ENCODE data around the gene MED28. TPM values are rescaled to one million over a fixed set of nuclear protein-coding genes. Genes with fewer than 3 reads are reported as not detected.

The MED28 gene
- total RNA-seq, 1 donor from 2014 or later = 60.9 TPM

DNA sequence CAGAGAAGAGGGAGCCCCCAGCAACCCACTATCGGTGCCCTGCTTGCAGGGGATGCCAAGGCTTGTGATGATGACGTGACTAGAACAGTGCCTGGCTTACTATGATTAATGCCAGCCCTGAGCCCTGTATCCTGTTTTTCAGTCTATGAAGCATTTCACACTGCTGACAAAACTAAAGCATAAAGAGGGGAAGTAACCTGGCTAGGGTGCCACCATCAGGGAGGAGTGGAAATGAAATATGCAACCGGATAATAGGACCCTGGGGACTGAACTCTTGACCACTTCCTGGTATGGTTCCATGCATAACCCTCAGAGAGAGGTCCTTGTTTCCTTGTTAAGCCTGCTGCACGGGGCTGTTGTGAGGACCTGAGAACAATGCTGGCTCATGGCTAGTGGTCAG, 50.3 kb downstream of the MED28 start:
- Mint-ChIP-seq H3K4me1 (ENCODE audit: low read depth, unreplicated experiment) (no peaks in the 10 kb centered on the region), H3K9me3 (ENCODE audit: unreplicated experiment) (no peaks in the 10 kb centered on the region), H3K27ac (ENCODE audit: unreplicated experiment) (no peak overlapping the region), H3K27me3 (ENCODE audit: unreplicated experiment) (peaks cover 5% of the 10 kb centered on the region), H3K4me3 (ENCODE audit: unreplicated experiment) (no peak overlapping the region), H3K36me3 (ENCODE audit: unreplicated experiment) (no peaks in the 10 kb centered on the region)
- DNase-seq = no peak
- TF ChIP-seq, protein P1, sequence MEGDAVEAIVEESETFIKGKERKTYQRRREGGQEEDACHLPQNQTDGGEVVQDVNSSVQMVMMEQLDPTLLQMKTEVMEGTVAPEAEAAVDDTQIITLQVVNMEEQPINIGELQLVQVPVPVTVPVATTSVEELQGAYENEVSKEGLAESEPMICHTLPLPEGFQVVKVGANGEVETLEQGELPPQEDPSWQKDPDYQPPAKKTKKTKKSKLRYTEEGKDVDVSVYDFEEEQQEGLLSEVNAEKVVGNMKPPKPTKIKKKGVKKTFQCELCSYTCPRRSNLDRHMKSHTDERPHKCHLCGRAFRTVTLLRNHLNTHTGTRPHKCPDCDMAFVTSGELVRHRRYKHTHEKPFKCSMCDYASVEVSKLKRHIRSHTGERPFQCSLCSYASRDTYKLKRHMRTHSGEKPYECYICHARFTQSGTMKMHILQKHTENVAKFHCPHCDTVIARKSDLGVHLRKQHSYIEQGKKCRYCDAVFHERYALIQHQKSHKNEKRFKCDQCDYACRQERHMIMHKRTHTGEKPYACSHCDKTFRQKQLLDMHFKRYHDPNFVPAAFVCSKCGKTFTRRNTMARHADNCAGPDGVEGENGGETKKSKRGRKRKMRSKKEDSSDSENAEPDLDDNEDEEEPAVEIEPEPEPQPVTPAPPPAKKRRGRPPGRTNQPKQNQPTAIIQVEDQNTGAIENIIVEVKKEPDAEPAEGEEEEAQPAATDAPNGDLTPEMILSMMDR (IDR thresholded peaks at IDR 0.05; ENCODE audit: partially characterized antibody, unreplicated experiment) = no peak

DNA sequence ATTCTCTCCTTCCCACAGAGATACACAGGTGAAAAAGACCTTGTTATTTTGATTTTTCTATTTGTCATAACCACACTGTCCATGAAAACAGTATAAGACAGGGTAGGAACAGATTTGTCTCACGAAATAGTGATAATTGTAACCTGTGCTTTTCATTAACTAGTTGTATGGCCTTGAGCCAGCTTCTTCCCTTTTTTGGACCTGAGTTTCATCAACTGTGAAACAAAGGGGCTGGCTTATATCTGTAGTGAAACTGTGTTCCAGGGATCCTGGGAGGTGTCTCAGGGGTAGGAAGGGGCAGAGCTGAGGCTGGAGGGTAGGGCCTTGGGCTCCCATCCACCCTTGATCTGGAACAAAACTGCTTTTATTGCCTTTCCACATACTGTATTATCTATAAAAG, 50.9 kb downstream of the MED28 start:
- no peaks in the 10 kb centered on the region for H3K36me3 Mint-ChIP-seq (ENCODE audit: unreplicated experiment)
- H3K27ac Mint-ChIP-seq (ENCODE audit: unreplicated experiment) = no peak overlapping the region
- no peak overlapping the region for H3K4me3 Mint-ChIP-seq (ENCODE audit: unreplicated experiment)
- DNase-seq = no peak
- H3K9me3 Mint-ChIP-seq (ENCODE audit: unreplicated experiment) = no peaks in the 10 kb centered on the region
- no peaks in the 10 kb centered on the region for H3K4me1 Mint-ChIP-seq (ENCODE audit: low read depth, unreplicated experiment)
- peaks cover 5% of the 10 kb centered on the region for H3K27me3 Mint-ChIP-seq (ENCODE audit: unreplicated experiment)
- TF ChIP-seq, protein P1 (IDR thresholded peaks at IDR 0.05; ENCODE audit: partially characterized antibody, unreplicated experiment) = no peak

DNA sequence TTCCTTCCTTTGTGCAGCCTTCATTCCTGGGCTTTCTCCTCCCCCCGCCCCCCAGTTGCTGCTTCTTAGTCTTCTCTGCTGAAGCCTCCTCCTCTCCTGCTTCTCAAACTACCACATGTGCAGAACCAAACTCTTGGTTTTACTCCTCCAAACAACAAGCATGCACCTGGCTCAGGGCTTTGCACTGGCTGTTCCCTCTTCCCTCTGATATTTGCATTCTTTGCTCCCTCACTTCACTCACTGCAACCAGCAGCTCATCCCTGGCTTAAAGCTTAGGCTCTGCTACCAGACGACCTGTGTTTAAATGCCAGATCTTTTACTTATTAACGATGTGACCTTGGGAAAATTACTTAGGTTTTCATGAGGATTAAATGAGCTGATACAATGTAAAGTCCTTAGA, 51.4 kb downstream of the MED28 start:
- DNase-seq = no peak
- Mint-ChIP-seq H3K36me3 (ENCODE audit: unreplicated experiment) (no peaks in the 10 kb centered on the region), H3K27ac (ENCODE audit: unreplicated experiment) (no peak overlapping the region), H3K4me1 (ENCODE audit: low read depth, unreplicated experiment) (no peaks in the 10 kb centered on the region), H3K27me3 (ENCODE audit: unreplicated experiment) (peaks cover 5% of the 10 kb centered on the region), H3K4me3 (ENCODE audit: unreplicated experiment) (no peak overlapping the region), H3K9me3 (ENCODE audit: unreplicated experiment) (no peaks in the 10 kb centered on the region)
- TF ChIP-seq, protein P1 (IDR thresholded peaks at IDR 0.05; ENCODE audit: partially characterized antibody, unreplicated experiment) = no peak

DNA sequence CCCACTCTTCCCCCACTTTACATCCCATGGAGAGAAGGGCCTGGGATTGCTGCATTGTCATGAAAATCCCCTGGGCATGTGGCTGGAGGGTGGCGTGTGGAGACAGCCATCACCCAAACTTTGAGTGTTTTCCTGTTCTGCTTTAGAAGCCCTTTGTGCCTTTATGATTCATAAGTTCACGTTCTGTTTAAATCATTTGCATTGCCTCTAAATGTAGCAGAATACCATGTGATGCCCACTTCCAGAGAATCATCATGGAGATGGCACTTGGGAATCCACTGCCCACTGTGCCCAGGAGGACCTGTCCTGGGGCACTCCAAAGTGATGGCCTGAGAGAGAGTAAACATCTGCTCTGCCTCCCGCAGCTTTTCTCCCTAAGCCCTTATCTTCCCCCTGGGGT, 52.8 kb downstream of the MED28 start:
- no peak for DNase-seq
- peaks cover 5% of the 10 kb centered on the region for H3K27me3 Mint-ChIP-seq (ENCODE audit: unreplicated experiment)
- no peak overlapping the region for H3K27ac Mint-ChIP-seq (ENCODE audit: unreplicated experiment)
- H3K36me3 Mint-ChIP-seq (ENCODE audit: unreplicated experiment) = peaks cover 5% of the 10 kb centered on the region
- TF ChIP-seq, protein P1 (IDR thresholded peaks at IDR 0.05; ENCODE audit: partially characterized antibody, unreplicated experiment) = no peak
- H3K4me1 Mint-ChIP-seq (ENCODE audit: low read depth, unreplicated experiment) = no peaks in the 10 kb centered on the region
- no peaks in the 10 kb centered on the region for H3K9me3 Mint-ChIP-seq (ENCODE audit: unreplicated experiment)
- H3K4me3 Mint-ChIP-seq (ENCODE audit: unreplicated experiment) = no peak overlapping the region

DNA sequence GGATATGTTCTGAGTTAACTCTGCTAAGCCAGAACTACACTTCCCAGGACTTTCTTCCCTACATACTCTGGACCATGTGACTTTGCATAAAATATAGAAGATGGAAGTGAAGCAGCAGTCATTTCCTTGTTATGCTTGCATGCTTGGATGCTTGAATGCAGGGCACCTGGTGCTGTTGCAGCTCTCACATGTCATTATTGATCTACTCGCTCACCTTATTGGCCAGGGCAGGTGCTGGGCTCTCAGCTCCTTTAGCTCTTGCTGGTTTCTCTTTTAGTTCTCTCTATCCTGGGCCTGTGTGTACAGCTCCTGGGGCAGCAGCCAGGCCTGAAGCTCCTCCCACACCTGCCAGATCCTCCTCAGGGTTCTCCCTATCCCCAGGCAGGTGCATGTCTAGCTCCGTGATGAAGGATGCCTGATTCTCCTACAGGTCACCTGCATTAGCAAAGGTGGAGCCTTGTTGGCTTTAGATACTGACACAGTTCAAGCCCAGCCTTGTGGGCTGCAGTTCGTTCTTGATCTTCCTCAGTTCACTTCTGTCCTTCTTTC, 53.3 kb downstream of the MED28 start:
- peaks cover 5% of the 10 kb centered on the region for H3K27me3 Mint-ChIP-seq (ENCODE audit: unreplicated experiment)
- H3K4me3 Mint-ChIP-seq (ENCODE audit: unreplicated experiment) = no peak overlapping the region
- no peaks in the 10 kb centered on the region for H3K9me3 Mint-ChIP-seq (ENCODE audit: unreplicated experiment)
- no peak overlapping the region for H3K27ac Mint-ChIP-seq (ENCODE audit: unreplicated experiment)
- no peak for DNase-seq
- H3K4me1 Mint-ChIP-seq (ENCODE audit: low read depth, unreplicated experiment) = no peaks in the 10 kb centered on the region
- peaks cover 5% of the 10 kb centered on the region for H3K36me3 Mint-ChIP-seq (ENCODE audit: unreplicated experiment)
- TF ChIP-seq, protein P1 (IDR thresholded peaks at IDR 0.05; ENCODE audit: partially characterized antibody, unreplicated experiment) = no peak

Data from glutamatergic neuron (in vitro differentiated cells).